ENCODE measurements around the gene TRIM32. TPM values are rescaled to one million over a fixed set of nuclear protein-coding genes. Genes with fewer than 3 reads are reported as not detected.

TRIM32 gene
- total and polyA plus RNA-seq, 2 of the 13 experiments (the other 11 are each of a cell fraction or from before 2014, with no cell fraction given) = 6.5 to 7.7 TPM

GRCh38 chr9:116687074-116687753, at the start of gene TRIM32 (continued):
- TF ChIP-seq TRIM22 (IDR thresholded peaks at IDR 0.05) = no peak
- no peak for TF ChIP-seq ZNF7 (CRISPR knock-in tag; IDR thresholded peaks at IDR 0.05)
- peak; percentile 40; the same call in 1 of the 2 replicates for TF ChIP-seq ZNF138 (CRISPR knock-in tag; IDR thresholded peaks at IDR 0.05; ENCODE audit: low read depth)
- TF ChIP-seq ZNF512 (CRISPR knock-in tag; IDR thresholded peaks at IDR 0.05) = no peak
- TF ChIP-seq ZBTB43 (CRISPR knock-in tag; conservative IDR thresholded peaks at IDR 0.05) = 0 out of 2 replicates have a peak, but pooled peaks have one; percentile 30
- TF ChIP-seq THAP8 (CRISPR knock-in tag; IDR thresholded peaks at IDR 0.05; ENCODE audit: borderline replicate concordance) = 0 out of 2 replicates have a peak, but pooled peaks have one; percentile 17
- peak; percentile 48; the same call in 1 of the 2 replicates for TF ChIP-seq ZNF317 (CRISPR knock-in tag; IDR thresholded peaks at IDR 0.05)
- no peak for TF ChIP-seq MAZ (IDR thresholded peaks at IDR 0.05; ENCODE audit: borderline replicate concordance, low read depth, low read length)
- peak; percentile 79 for TF ChIP-seq MAZ (CRISPR knock-in tag; IDR thresholded peaks at IDR 0.05; ENCODE audit: low read depth)
- TF ChIP-seq NAIF1 (CRISPR knock-in tag; IDR thresholded peaks at IDR 0.05; ENCODE audit: borderline replicate concordance) = no peak
- TF ChIP-seq ZGPAT (CRISPR knock-in tag; IDR thresholded peaks at IDR 0.05) = no peak
- TF ChIP-seq ZNF142 (CRISPR knock-in tag; IDR thresholded peaks at IDR 0.05) = no peak
- no peak for TF ChIP-seq BRCA1 (CRISPR knock-in tag; IDR thresholded peaks at IDR 0.05)
- TF ChIP-seq MEF2D (CRISPR knock-in tag; IDR thresholded peaks at IDR 0.05) = 0 out of 2 replicates have a peak, but pooled peaks have one; percentile 13
- no peak for TF ChIP-seq ZNF260 (CRISPR knock-in tag; IDR thresholded peaks at IDR 0.05; ENCODE audit: borderline replicate concordance, low read depth)
- 0 out of 2 replicates have a peak, but pooled peaks have one; percentile 34 for TF ChIP-seq ZNF556 (CRISPR knock-in tag; IDR thresholded peaks at IDR 0.05; ENCODE audit: borderline replicate concordance)
